ENCODE data around the gene GCNT1. TPM values are rescaled to one million over a fixed set of nuclear protein-coding genes. Genes with fewer than 3 reads are reported as not detected.

GCNT1 gene
- total and polyA plus RNA-seq, 2 of the 13 experiments (the other 11 are each of a cell fraction or from before 2014, with no cell fraction given) = 0.55 to 1.7 TPM

- H3K36me3 ChIP-seq (replicated peaks in 1 of 2; ENCODE audit: control insufficient read depth in 1 of 2, insufficient read depth in 2 of 2, low read length in 2 of 2) = no peaks in the 10 kb centered on the region
- H3K4me3 ChIP-seq (replicated peaks in 1 of 3; ENCODE audit: insufficient read depth in 1 of 3, low read depth in 2 of 3, low read length in 3 of 3) = no peak overlapping the region
- no peaks in the 10 kb centered on the region for H3K79me2 ChIP-seq (ENCODE audit: insufficient read depth, low read length)
- H3K27ac ChIP-seq (ENCODE audit: extremely low read length, insufficient read depth, low read length) = no peak overlapping the region
- peaks cover 0 to 4% of the 10 kb centered on the region in 2 experiments; a peak in 1 of 5 replicates for H3K27me3 ChIP-seq (ENCODE audit: control insufficient read depth in 1 of 2, insufficient read depth in 2 of 2, low read length in 2 of 2)
- TF ChIP-seq EEA1 (CRISPR knock-in tag; IDR thresholded peaks at IDR 0.05; ENCODE audit: borderline replicate concordance) (no peak), ZNF652 (CRISPR knock-in tag; IDR thresholded peaks at IDR 0.05; ENCODE audit: borderline replicate concordance, low read depth) (no peak), ZNF251 (CRISPR knock-in tag; IDR thresholded peaks at IDR 0.05) (no peak), HHEX (CRISPR knock-in tag; IDR thresholded peaks at IDR 0.05) (no peak), SMC3 (IDR thresholded peaks at IDR 0.05; ENCODE audit: low read length) (no peak), RFX1 (IDR thresholded peaks at IDR 0.05) (no peak), SNAI1 (CRISPR knock-in tag; IDR thresholded peaks at IDR 0.05; ENCODE audit: borderline replicate concordance) (no peak), ZKSCAN1 (IDR thresholded peaks at IDR 0.05; ENCODE audit: low read length) (no peak), ZNF121 (CRISPR knock-in tag; IDR thresholded peaks at IDR 0.05) (no peak)
- no peaks in the 10 kb centered on the region for H3K9me3 ChIP-seq (ENCODE audit: low read length)
- BruUV-seq (replicated peaks) = no TSS peak
- no peak overlapping the region for H2AFZ ChIP-seq (ENCODE audit: low read length)
- intact Hi-C loops (cut with micrococcal nuclease; ENCODE audit: unreplicated experiment) (no loop called here), in situ Hi-C loops (cut with HindIII; ENCODE audit: extremely low pct_ligation_motif_present, low pct_unique_long_range_greater_than_20kb) (no loop called here)
- no peaks in the 10 kb centered on the region for H3K4me1 ChIP-seq (ENCODE audit: insufficient read depth, low read length)
- DNase-seq (ENCODE audit: low spot score) (no peak), FAIRE-seq (no peak), ATAC-seq (no peak)
- H4K20me1 ChIP-seq (ENCODE audit: insufficient read depth, low read length) = no peaks in the 10 kb centered on the region
- H3K9ac ChIP-seq (ENCODE audit: insufficient read depth, low read depth, low read length) = no peak overlapping the region
- H3K4me2 ChIP-seq (ENCODE audit: low read depth, low read length) = no peak overlapping the region
- 40% methylated on average over 2 of the region's 2 CpGs for WGBS (ENCODE audit: low lambda C conversion rate)
- POLR2A ChIA-PET = no interaction called here
- CTCF ChIA-PET (ENCODE audit: low intra/inter-chr PET ratio, low total read pairs) = no interaction called here
These were observed 51.5 kb downstream of the GCNT1 start for GRCh38 chr9:76510446-76510845.

DNA sequence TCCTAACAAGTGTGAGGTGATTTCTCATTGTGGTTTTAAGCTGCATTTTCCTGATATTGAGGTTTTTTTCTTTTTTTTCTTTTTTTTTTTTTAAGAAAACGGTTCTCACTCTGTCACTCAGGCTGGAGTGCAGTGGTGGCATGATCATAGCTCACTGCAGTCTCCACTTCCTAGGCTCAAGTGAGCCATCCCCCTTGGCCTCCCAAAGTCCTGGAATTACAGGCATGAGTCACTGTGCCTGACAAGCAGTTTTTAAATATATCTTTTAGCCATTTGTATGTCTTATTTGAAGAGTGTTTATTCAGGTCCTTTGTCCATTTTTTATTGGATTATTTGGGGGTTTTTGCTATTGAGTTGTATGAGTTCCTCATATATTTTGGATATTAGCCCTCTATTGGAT, 53.8 kb downstream of the GCNT1 start:
- Histone ChIP-seq H3K27ac (ENCODE audit: extremely low read length, insufficient read depth, low read length) (no peak overlapping the region), H3K4me3 (replicated peaks in 1 of 3; ENCODE audit: insufficient read depth in 1 of 3, low read depth in 2 of 3, low read length in 3 of 3) (no peak overlapping the region), H3K79me2 (ENCODE audit: insufficient read depth, low read length) (no peaks in the 10 kb centered on the region), H3K4me2 (ENCODE audit: low read depth, low read length) (no peak overlapping the region), H3K9ac (ENCODE audit: insufficient read depth, low read depth, low read length) (no peak overlapping the region), H4K20me1 (ENCODE audit: insufficient read depth, low read length) (no peaks in the 10 kb centered on the region), H2AFZ (ENCODE audit: low read length) (no peak overlapping the region), H3K4me1 (ENCODE audit: insufficient read depth, low read length) (no peaks in the 10 kb centered on the region), H3K36me3 (replicated peaks in 1 of 2; ENCODE audit: control insufficient read depth in 1 of 2, insufficient read depth in 2 of 2, low read length in 2 of 2) (no peaks in the 10 kb centered on the region), H3K27me3 (ENCODE audit: control insufficient read depth in 1 of 2, insufficient read depth in 2 of 2, low read length in 2 of 2) (peaks cover 0 to 4% of the 10 kb centered on the region in 2 experiments; a peak in 1 of 5 replicates), H3K9me3 (ENCODE audit: low read length) (no peaks in the 10 kb centered on the region)
- DNase-seq (ENCODE audit: low spot score) = no peak
- intact Hi-C loops (cut with micrococcal nuclease; ENCODE audit: unreplicated experiment) = no loop called here
- CTCF ChIA-PET (ENCODE audit: low intra/inter-chr PET ratio, low total read pairs) = no interaction called here
- BruUV-seq (replicated peaks) = no TSS peak
- WGBS (ENCODE audit: low lambda C conversion rate) = 0% methylated on average over 1 of the region's 1 CpG
- no peak for ATAC-seq
- no peak for FAIRE-seq
- POLR2A ChIA-PET = no interaction called here
- in situ Hi-C loops (cut with HindIII; ENCODE audit: extremely low pct_ligation_motif_present, low pct_unique_long_range_greater_than_20kb) = no loop called here
- TF ChIP-seq TFDP2 (CRISPR knock-in tag; IDR thresholded peaks at IDR 0.05) (no peak), HNRNPUL1 (IDR thresholded peaks at IDR 0.05; ENCODE audit: low read depth, low read length) (no peak), MEF2D (CRISPR knock-in tag; IDR thresholded peaks at IDR 0.05) (no peak), PHF5A (CRISPR knock-in tag; IDR thresholded peaks at IDR 0.05; ENCODE audit: low read depth, unreplicated experiment) (no peak), HMGA1 (CRISPR knock-in tag; conservative IDR thresholded peaks at IDR 0.05) (no peak), ZNF430 (CRISPR knock-in tag; IDR thresholded peaks at IDR 0.05) (no peak), TIGD3 (CRISPR knock-in tag; IDR thresholded peaks at IDR 0.05; ENCODE audit: borderline replicate concordance) (no peak)
- TF ChIP-seq, protein P1, sequence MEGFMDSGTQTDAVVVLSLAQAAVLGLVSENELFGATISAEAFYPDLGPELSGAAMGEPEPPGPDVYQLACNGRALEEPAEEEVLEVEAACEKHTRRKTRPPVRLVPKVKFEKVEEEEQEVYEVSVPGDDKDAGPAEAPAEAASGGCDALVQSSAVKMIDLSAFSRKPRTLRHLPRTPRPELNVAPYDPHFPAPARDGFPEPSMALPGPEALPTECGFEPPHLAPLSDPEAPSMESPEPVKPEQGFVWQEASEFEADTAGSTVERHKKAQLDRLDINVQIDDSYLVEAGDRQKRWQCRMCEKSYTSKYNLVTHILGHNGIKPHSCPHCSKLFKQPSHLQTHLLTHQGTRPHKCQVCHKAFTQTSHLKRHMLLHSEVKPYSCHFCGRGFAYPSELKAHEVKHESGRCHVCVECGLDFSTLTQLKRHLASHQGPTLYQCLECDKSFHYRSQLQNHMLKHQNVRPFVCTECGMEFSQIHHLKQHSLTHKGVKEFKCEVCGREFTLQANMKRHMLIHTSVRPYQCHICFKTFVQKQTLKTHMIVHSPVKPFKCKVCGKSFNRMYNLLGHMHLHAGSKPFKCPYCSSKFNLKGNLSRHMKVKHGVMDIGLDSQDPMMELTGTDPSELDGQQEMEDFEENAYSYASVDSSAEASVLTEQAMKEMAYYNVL (CRISPR knock-in tag; IDR thresholded peaks at IDR 0.05; ENCODE audit: borderline replicate concordance) = no peak
